GM19455 (cell line): Measurements from ENCODE around the gene ARSD.
"Not testable (repeated sequence)": the region's sequence is repeated elsewhere in the genome, so short reads cannot be mapped to it uniquely, and the experiment has no call there.

Source experiments
- ATAC-seq: cut with Tn5 transposase; IDR thresholded peaks from one replicate; pipeline ENCODE4 v1.9.1; 2021; ENCODE audit not compliant: unreplicated experiment

ARSD gene

GRCh38 chrX:2934715-2935710 is 5.9 kb upstream of the ARSD start:
- no peak for ATAC-seq

DNA sequence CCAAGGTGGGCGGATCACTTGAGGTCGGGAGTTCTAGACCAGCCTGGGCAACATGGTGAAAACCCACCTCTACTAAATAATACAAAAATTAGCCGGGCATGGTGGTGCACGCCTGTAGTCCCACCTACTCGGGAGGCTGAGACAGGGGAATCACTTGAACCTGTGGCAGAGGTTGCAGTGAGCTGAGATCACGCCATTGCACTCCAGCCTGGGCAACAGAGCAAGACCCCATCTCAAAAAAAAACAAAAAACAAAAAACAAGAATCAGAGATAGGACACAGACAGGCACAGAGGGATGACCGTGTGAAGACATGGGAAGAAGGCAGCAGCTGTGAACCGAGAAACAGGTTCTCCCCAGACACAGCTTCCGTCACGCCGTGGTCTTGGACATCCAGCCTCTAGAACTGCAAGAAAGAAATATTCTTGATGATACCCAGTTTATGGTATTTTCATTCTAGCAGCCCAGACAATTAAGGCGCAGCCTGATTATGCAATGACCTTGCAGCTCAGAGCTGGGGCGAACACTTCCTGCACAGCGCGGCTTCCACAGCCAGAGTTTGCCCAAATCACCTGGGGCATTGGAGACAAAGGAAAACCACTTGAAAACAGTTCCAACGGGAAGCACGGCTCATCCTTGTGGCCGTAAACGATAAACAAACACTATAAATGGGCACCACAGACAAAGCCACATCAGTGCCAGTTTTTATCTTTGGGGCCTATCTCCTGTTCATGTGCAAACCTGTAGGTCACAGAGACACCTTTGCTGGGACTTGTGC is 4.2 kb upstream of the ARSD start:
- ATAC-seq = no peak

DNA sequence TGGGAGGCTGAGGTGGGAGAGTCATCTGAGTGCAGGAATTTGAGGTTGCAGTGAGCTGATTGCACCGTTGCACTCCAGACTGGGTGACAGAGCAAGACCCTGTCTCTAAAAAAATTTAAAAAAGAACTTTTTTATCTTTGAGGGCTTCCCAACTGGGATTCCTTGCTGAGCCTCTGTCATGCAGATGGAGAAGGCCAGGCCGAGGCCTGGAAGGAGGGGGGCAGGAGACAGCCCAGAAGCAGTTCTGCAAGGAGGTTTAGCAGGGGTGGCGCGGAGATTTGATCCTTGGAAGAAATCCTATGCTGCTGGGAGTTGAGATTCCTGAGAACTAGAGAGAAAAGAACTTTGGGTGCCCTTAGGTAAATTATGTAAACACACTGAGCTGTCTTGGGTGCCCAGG is 2.5 kb upstream of the ARSD start:
- no peak for ATAC-seq

DNA sequence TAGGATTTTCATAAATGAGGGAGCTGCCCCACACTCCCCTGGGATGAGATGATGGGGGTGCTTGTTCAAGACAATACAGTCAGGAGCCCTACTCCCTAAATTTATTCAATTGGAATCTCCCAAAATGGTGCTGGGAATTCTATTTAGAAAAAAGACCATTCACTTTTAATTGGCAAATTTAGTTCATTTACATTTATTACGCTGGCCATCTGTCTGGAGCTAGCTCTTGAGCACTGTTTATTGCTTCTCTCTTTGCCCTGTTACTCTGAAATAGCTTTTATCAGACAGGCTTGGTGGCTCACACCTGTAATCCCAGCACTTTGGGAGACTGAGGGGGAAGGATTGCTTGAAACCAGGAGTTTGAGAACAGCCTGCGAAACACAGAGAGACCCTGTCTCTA is 2.0 kb upstream of the ARSD start:
- ATAC-seq = no peak

GRCh38 chrX:2928191-2928582 is 952 bp downstream of the ARSD start:
- ATAC-seq = no peak

DNA sequence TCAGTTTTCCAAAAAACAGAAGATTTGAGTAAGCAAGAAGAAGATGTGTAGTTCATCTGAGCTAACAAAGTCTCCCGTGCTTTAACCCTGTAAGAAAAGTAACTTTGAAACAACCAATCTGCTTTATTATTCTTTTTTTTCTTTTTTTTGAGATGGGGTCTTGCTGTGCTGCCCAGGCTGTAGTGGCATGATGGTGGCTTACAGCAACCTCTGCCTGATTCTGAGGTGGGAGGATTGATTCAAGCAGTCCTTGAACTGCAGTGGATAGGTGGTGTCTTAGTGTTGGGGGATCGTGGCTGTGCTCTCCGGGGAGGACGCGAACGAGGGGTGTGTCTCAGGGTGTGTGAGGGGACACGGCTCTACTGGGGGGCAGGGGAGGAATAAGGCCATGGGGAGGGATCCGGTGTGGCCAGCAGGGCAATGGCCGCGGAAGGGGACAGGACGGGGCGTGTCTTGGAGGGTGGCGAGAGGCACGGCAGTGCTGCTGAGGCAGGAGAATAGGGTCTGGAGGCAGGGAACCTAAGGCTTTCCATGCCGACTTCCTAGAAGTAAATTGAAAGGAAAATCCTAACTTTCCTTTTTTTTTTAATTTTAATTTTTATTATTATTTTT is 2.4 kb downstream of the ARSD start:
- ATAC-seq = no peak

DNA sequence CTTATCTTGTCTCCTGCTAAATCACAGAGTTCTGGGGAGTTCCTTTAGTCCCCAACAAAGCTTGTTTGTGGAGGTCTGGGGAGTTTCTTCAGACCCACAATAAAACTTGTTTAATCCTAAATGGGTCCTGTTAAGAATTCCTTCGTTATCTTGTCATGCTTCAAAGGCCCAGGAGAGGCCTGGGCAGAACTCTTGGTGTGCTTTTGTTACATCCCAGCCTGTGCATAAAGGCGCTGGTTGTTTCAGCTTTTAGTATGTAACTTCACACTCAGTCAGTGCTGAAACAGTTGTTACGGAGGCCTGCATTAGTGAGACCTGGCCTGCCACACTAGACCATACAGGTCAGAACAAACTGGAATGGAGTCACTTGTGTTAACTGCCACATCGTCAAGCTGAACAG is 2.9 kb downstream of the ARSD start:
- not testable (repeated sequence) for ATAC-seq

DNA sequence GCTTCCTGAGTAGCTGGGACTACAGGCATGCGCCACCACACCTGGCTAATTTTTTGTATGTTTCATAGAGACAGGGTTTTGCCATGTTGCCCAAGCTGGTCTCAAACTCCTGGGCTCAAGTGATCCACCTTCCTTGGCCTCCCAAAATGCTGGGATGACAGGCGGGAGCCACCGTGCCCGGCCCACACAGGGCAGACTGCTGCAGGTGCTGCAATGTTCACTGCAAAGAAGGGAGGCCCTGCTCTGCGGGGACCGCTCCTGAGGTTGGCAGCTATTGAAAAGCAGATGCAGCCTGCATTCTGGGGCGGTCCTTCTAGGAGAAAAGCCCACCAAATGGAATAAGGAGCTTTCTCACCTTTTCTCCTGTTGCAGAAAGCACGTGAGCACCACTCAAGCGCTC is 5.0 kb downstream of the ARSD start:
- ATAC-seq = no peak

GRCh38 chrX:2921750-2922149 is 7.4 kb downstream of the ARSD start:
- ATAC-seq = no peak

DNA sequence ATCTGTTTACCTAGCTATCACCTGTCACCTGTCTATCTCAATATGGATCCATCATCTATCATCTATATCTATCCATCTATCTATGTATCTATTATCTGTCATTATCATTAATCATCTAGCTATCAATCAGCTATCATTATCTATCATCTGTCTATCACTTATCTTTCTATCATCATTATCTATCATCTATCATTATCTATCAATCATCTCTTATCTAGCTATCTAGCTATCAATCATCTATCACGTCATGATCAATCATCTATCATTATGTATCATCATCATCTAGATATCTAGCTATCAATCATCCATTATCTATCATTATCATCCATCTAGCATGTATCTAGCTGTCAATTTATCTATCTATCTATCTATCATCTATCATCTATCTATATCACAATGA is 7.9 kb downstream of the ARSD start:
- no peak for ATAC-seq

- no peak for ATAC-seq
Measured at GRCh38 chrX:2917767-2918166, 11.4 kb downstream of the ARSD start.

DNA sequence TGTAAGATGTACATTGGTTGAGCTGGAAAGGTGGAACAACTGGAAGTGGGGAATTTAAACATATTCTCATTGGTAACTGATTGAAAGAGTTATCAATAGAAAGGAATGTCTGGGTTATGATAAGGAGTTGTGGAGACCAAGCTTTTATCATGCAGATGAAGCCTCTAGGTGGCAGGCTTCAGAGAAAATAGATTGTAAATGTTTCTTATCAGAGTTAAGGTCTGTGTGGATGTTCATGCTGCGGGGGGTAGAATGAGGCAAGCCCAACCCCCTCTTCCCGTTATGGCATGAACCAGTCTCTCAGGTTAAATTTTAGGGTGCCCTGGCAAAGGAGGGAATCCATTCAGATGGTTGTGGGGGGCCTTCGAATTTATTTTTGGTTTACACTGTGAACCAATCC is 16.0 kb downstream of the ARSD start:
- ATAC-seq = no peak

GRCh38 chrX:2910109-2910508 is 19.0 kb downstream of the ARSD start:
- no peak for ATAC-seq

DNA sequence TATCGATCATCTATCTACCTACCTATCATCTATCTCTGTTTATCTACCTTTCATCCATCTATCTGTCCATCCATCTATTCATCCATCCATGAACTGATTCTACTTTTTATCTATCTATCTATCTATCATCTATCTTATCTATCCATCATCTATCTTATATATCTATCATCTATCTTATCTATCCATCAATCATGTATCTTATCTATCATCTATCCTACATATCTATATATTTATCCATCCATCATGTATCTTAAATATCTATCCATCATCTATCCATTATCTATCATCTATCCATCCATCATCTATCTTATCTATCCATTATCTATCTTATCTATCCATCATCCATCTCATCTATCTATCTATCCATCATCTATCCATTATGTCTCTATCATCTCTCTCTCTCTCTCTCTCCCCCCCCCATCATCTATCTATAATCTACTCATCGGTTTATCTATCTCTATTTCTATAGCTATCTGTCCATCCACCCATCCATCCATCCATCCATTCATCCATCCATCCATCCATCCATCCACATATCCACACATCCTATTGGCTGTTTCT is 20.9 kb downstream of the ARSD start:
- no peak for ATAC-seq

GRCh38 chrX:2907295-2907694 is 21.8 kb downstream of the ARSD start:
- no peak for ATAC-seq

GRCh38 chrX:2903366-2903765 is 25.8 kb downstream of the ARSD start:
- no peak for ATAC-seq

DNA sequence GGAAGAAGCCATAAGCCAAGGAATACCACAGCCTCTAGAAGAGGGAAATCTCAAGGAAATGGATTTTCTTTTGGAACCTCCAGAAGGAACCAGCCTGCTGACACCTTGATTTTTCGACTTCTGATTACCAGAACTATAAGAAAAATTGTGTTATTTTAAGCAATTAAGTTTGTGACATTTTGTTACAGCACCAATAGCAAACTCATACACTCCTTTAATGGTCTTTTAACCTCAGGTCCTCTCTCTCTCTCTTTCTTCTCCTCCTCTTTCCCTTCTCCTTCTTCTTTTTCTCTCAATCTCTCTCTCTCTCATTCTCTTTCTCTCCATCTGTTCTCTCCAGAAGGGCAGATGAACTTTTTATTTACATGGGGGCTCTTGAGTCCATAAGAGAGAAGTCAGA is 26.3 kb downstream of the ARSD start:
- no peak for ATAC-seq

- ATAC-seq = no peak
Measured at GRCh38 chrX:2901367-2902036, 27.6 kb downstream of the ARSD start.

DNA sequence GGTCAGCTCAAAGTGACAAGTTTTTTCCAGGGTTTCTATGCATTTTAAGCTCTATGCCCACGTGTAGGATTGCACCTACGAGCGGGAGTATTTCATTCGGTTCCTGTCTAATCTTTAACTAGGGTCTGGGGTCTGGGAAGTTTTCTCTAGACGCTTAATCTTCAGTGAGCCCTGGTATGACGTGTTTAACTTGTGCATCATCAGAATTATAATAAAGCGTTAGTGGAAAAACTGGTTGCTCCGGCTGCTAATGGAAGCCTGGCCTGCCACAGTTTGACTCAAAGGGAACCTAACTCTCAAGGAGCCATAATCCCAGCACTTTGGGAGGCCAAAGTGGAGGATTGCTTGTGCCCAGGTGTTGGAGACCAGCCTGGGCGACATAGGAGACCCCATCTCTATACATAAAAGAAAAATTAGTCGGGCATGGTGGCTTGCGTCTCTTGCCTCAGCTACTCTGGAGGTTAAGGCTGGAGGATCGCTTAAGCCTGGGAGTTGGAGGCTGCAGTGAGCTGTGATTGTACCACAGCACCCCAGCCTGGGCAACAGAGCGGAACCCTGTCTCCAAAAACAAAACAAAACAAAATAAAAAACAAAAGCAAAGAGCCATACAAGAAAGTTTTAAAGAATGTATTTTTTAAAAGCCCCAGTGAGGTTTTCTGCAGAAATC is 30.2 kb downstream of the ARSD start:
- ATAC-seq = no peak
